ENCODE results near the gene KLRG1. TPM values are rescaled to one million over a fixed set of nuclear protein-coding genes. Genes with fewer than 3 reads are reported as not detected.

KLRG1 gene
- total and polyA plus RNA-seq, 2 of the 8 experiments (the other 6 are each of a cell fraction or from before 2014, with no cell fraction given): 7.9 to 12.8 TPM

GRCh38 chr12:8941691-8942478 is 47.5 kb upstream of the KLRG1 start:
- CTCF ChIA-PET (ENCODE audit: partially characterized antibody): interaction anchor here (12.2 kb wide), 1 partner anchor 93 kb away, joined by 119 read pairs; no protein-coding TSS in a partner anchor

More at GRCh38 chr12:8941691-8942478, 47.5 kb upstream of the KLRG1 start:
- no peak overlapping the region for H3K4me2 ChIP-seq (ENCODE audit: insufficient read depth in 1 of 2, low read depth in 2 of 2, low read length in 2 of 2)
- H4K91ac ChIP-seq (replicated peaks; ENCODE audit: insufficient read length, low read length): no peak overlapping the region
- H3K9me3 ChIP-seq (ENCODE audit: insufficient read depth in 2 of 2, low read depth in 1 of 2, low read length in 1 of 2): no peaks in the 10 kb centered on the region
- peaks cover 0 to 18% of the 10 kb centered on the region in 2 experiments; a peak in 2 of 4 replicates for H3K79me2 ChIP-seq (ENCODE audit: control insufficient read depth in 1 of 2, insufficient read depth in 2 of 2, low read length in 2 of 2)
- DNase-seq (ENCODE audit: low read depth in 1 of 2, low spot score in 2 of 2): no peak
- no peak overlapping the region for H2BK120ac ChIP-seq (replicated peaks; ENCODE audit: low read depth, low read length)
- H3K23ac ChIP-seq (ENCODE audit: insufficient read length): no peak overlapping the region
- H3K56ac ChIP-seq (replicated peaks; ENCODE audit: insufficient read length, low read depth, low read length): no peak overlapping the region
- H4K20me1 ChIP-seq (replicated peaks in 1 of 2; ENCODE audit: control insufficient read depth in 1 of 2, insufficient read depth in 2 of 2, low read length in 2 of 2): peaks cover 8 to 15% of the 10 kb centered on the region in 2 experiments
- H2AK5ac ChIP-seq (ENCODE audit: low read depth, low read length): no peak overlapping the region
- TF ChIP-seq POLR2AphosphoS5 (IDR thresholded peaks at IDR 0.05; ENCODE audit: low read depth, low read length): peak; percentile 86
- TF ChIP-seq POLR2A (IDR thresholded peaks at IDR 0.05; ENCODE audit: control extremely low read depth in 1 of 2, low read depth in 2 of 2, low read length in 2 of 2): peak; percentile 72 to 83
- TF ChIP-seq, protein P1, sequence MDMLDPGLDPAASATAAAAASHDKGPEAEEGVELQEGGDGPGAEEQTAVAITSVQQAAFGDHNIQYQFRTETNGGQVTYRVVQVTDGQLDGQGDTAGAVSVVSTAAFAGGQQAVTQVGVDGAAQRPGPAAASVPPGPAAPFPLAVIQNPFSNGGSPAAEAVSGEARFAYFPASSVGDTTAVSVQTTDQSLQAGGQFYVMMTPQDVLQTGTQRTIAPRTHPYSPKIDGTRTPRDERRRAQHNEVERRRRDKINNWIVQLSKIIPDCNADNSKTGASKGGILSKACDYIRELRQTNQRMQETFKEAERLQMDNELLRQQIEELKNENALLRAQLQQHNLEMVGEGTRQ (IDR thresholded peaks at IDR 0.05; ENCODE audit: low read length): no peak
- TF ChIP-seq, protein P2, sequence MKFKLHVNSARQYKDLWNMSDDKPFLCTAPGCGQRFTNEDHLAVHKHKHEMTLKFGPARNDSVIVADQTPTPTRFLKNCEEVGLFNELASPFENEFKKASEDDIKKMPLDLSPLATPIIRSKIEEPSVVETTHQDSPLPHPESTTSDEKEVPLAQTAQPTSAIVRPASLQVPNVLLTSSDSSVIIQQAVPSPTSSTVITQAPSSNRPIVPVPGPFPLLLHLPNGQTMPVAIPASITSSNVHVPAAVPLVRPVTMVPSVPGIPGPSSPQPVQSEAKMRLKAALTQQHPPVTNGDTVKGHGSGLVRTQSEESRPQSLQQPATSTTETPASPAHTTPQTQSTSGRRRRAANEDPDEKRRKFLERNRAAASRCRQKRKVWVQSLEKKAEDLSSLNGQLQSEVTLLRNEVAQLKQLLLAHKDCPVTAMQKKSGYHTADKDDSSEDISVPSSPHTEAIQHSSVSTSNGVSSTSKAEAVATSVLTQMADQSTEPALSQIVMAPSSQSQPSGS (IDR thresholded peaks at IDR 0.05; ENCODE audit: low read length): 0 out of 2 replicates have a peak, but pooled peaks have one; percentile 33
- TF ChIP-seq CBX8 (IDR thresholded peaks at IDR 0.05; ENCODE audit: borderline replicate concordance, low read depth, low read length): no peak
- POLR2A ChIA-PET (ENCODE audit: partially characterized antibody): interaction anchor here (0.7 to 11.5 kb wide), 8 partner anchors 10 to 129 kb away, joined by 3 to 311 read pairs (median 3); partner anchors contain the start of gene PHC1
- H3K4me1 ChIP-seq (replicated peaks in 1 of 4; ENCODE audit: control insufficient read depth in 3 of 4, insufficient read depth in 4 of 4, low read length in 3 of 4): no peaks in the 10 kb centered on the region; a peak in 1 of 7 replicates
- peaks cover 40 to 70% (median 61%) of the 10 kb centered on the region in 4 experiments for H3K36me3 ChIP-seq (ENCODE audit: control insufficient read depth in 2 of 4, insufficient read depth in 4 of 4, low read length in 3 of 4)
- no peak for FAIRE-seq
- no peak overlapping the region for H3K4ac ChIP-seq (replicated peaks; ENCODE audit: insufficient read length, low read depth, low read length)
- no peak overlapping the region for H4K8ac ChIP-seq (ENCODE audit: extremely low read depth, insufficient read depth, low read length)
- H3K27ac ChIP-seq (ENCODE audit: low read depth, low read length): no peak overlapping the region
- H2BK15ac ChIP-seq (ENCODE audit: low read length): no peak overlapping the region
- H2BK20ac ChIP-seq (ENCODE audit: low read length): no peak overlapping the region
- H2BK5ac ChIP-seq (ENCODE audit: low read depth, low read length): no peak overlapping the region
- no peak overlapping the region for H2AFZ ChIP-seq (ENCODE audit: low read length)
- H3K14ac ChIP-seq (ENCODE audit: insufficient read length): no peak overlapping the region
- H3K27me3 ChIP-seq (replicated peaks in 1 of 4; ENCODE audit: control insufficient read depth in 3 of 4, extremely low read depth in 1 of 4, insufficient read depth in 3 of 4, low read length in 3 of 4): no peaks in the 10 kb centered on the region
- H3K79me1 ChIP-seq (ENCODE audit: low read depth, low read length): peaks cover 9% of the 10 kb centered on the region
- H3K18ac ChIP-seq (ENCODE audit: extremely low read depth, low read length): no peak overlapping the region
- no peaks in the 10 kb centered on the region for H3K23me2 ChIP-seq (ENCODE audit: low read depth, low read length)
- 90% methylated on average over 5 of the region's 5 CpGs; no CpG with 5 or more reads in 1 of the 2 experiments for WGBS, 2 experiments (ENCODE audit: extremely low coverage in 1 of 2, insufficient coverage in 1 of 2, insufficient read length in 1 of 2, insufficient replicate concordance in 2 of 2, low coverage in 1 of 2, low lambda C conversion rate in 2 of 2, missing lambda C conversion rate in 1 of 2)
- H2BK12ac ChIP-seq (ENCODE audit: low read depth, low read length): no peak overlapping the region
- H3K4me3 ChIP-seq (ENCODE audit: extremely low read depth in 1 of 4, insufficient read depth in 2 of 4, low read depth in 3 of 4, low read length in 4 of 4): no peak overlapping the region
- H4K5ac ChIP-seq (ENCODE audit: insufficient read length, low read depth, low read length): no peak overlapping the region
- H3K9ac ChIP-seq (replicated peaks in 1 of 4; ENCODE audit: extremely low read depth in 1 of 4, low read depth in 3 of 4, low read length in 3 of 4): no peak overlapping the region

Data from H1 (cell line).